ENCODE results near the gene ROM1. TPM values are rescaled to one million over a fixed set of nuclear protein-coding genes. Genes with fewer than 3 reads are reported as not detected.

The ROM1 gene
- total RNA-seq, 1 experiment from 2014 or later: 2.7 TPM

DNA sequence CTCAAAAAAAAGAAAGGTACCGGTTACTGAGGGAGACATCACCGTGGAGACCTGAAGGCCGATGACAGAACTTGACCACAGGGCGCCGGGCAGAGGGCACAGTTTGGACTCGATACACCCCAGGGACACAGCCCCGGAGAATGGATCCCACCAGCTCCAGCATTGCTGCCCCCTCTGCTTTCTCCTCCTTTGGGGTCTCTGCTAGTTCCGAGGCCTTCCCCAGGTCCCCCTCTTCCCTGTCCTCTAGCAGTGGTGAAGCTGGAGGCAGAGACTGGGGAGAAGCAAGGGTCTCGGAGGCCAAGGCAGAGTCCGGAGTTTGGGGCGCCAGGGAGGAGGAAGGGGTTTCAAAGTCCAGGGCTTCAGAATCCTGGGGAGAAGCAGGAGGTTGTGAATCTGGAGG, 34.5 kb upstream of the ROM1 start:
- Histone ChIP-seq H3K36me3 (ENCODE audit: control insufficient read depth, insufficient read depth, low read length) (peaks cover 5% of the 10 kb centered on the region; the same call in 1 of the 2 replicates), H3K9me3 (ENCODE audit: control insufficient read depth, insufficient read depth, low read depth, low read length) (no peaks in the 10 kb centered on the region), H3K27me3 (ENCODE audit: control insufficient read depth, insufficient read depth, low read length) (no peaks in the 10 kb centered on the region), H3K27ac (ENCODE audit: low read length) (no peak overlapping the region), H3K4me1 (ENCODE audit: control insufficient read depth, insufficient read depth, low read length) (peaks cover 22% of the 10 kb centered on the region), H3K4me3 (ENCODE audit: low read depth in 2 of 2, low read length in 2 of 2) (no peak overlapping the region)
- POLR2A ChIA-PET: interaction anchor here (1.3 kb wide), 1 partner anchor 13 kb away, joined by 4 read pairs; the partner anchor contains the start of gene TUT1
- BruUV-seq (replicated peaks): no TSS peak
- no peak for ATAC-seq
- in situ Hi-C loops (cut with HindIII; ENCODE audit: low pct_unique_long_range_greater_than_20kb, low sequenced_read_pairs): no loop called here
- CTCF ChIA-PET: interaction anchor here (0.7 kb wide), 1 partner anchor 1927 kb away, joined by 6 read pairs; no protein-coding TSS in a partner anchor
- DNase-seq (ENCODE audit: low read depth, low spot score): no peak
- TF ChIP-seq TCF7L2 (IDR thresholded peaks at IDR 0.05; ENCODE audit: low read depth, low read length): no peak
- TF ChIP-seq, protein P1, sequence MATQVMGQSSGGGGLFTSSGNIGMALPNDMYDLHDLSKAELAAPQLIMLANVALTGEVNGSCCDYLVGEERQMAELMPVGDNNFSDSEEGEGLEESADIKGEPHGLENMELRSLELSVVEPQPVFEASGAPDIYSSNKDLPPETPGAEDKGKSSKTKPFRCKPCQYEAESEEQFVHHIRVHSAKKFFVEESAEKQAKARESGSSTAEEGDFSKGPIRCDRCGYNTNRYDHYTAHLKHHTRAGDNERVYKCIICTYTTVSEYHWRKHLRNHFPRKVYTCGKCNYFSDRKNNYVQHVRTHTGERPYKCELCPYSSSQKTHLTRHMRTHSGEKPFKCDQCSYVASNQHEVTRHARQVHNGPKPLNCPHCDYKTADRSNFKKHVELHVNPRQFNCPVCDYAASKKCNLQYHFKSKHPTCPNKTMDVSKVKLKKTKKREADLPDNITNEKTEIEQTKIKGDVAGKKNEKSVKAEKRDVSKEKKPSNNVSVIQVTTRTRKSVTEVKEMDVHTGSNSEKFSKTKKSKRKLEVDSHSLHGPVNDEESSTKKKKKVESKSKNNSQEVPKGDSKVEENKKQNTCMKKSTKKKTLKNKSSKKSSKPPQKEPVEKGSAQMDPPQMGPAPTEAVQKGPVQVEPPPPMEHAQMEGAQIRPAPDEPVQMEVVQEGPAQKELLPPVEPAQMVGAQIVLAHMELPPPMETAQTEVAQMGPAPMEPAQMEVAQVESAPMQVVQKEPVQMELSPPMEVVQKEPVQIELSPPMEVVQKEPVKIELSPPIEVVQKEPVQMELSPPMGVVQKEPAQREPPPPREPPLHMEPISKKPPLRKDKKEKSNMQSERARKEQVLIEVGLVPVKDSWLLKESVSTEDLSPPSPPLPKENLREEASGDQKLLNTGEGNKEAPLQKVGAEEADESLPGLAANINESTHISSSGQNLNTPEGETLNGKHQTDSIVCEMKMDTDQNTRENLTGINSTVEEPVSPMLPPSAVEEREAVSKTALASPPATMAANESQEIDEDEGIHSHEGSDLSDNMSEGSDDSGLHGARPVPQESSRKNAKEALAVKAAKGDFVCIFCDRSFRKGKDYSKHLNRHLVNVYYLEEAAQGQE (IDR thresholded peaks at IDR 0.05; ENCODE audit: insufficient read depth in 1 of 2, low read depth in 2 of 2, low read length in 1 of 2): no peak
- intact Hi-C loops (cut with micrococcal nuclease; ENCODE audit: unreplicated experiment): no loop called here

DNA sequence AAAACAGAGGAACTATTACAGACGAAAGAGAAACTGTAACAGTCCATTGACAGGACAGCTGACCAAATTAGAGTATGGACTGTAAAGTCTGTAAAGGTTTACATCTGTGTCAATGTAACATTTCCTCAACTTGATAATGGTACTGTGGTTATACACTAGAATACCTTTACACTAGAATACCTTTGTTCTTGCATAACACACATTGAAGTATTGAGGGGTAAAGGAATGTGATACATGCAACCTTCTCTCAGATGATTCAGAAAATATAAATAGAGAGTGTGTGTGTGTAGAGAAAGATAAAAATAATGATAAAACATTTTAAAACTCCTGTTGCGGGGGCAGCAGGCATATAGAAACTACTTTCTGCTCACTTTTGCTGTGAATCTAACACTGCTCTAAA, 33.8 kb upstream of the ROM1 start:
- DNase-seq (ENCODE audit: low read depth, low spot score) (no peak), ATAC-seq (no peak)
- BruUV-seq (replicated peaks): no TSS peak
- TF ChIP-seq, protein P2, sequence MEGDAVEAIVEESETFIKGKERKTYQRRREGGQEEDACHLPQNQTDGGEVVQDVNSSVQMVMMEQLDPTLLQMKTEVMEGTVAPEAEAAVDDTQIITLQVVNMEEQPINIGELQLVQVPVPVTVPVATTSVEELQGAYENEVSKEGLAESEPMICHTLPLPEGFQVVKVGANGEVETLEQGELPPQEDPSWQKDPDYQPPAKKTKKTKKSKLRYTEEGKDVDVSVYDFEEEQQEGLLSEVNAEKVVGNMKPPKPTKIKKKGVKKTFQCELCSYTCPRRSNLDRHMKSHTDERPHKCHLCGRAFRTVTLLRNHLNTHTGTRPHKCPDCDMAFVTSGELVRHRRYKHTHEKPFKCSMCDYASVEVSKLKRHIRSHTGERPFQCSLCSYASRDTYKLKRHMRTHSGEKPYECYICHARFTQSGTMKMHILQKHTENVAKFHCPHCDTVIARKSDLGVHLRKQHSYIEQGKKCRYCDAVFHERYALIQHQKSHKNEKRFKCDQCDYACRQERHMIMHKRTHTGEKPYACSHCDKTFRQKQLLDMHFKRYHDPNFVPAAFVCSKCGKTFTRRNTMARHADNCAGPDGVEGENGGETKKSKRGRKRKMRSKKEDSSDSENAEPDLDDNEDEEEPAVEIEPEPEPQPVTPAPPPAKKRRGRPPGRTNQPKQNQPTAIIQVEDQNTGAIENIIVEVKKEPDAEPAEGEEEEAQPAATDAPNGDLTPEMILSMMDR (IDR thresholded peaks at IDR 0.05): no peak
- TF ChIP-seq SIN3A (IDR thresholded peaks at IDR 0.05; ENCODE audit: borderline replicate concordance, insufficient read depth, low read depth, low read length) (no peak), POLR2AphosphoS5 (IDR thresholded peaks at IDR 0.05; ENCODE audit: low read depth, low read length) (no peak), TCF7L2 (IDR thresholded peaks at IDR 0.05; ENCODE audit: low read depth, low read length) (no peak)
- TF ChIP-seq, protein P1 (IDR thresholded peaks at IDR 0.05; ENCODE audit: insufficient read depth in 1 of 2, low read depth in 2 of 2, low read length in 1 of 2): no peak
- H3K36me3 ChIP-seq (ENCODE audit: control insufficient read depth, insufficient read depth, low read length): peaks cover 5% of the 10 kb centered on the region; the same call in 1 of the 2 replicates
- no peak overlapping the region for H3K27ac ChIP-seq (ENCODE audit: low read length)
- H3K27me3 ChIP-seq (ENCODE audit: control insufficient read depth, insufficient read depth, low read length): no peaks in the 10 kb centered on the region
- in situ Hi-C loops (cut with HindIII; ENCODE audit: low pct_unique_long_range_greater_than_20kb, low sequenced_read_pairs): no loop called here
- ChIA-PET CTCF (no interaction called here), POLR2A (interaction anchor here (1.3 kb wide), 1 partner anchor 12 kb away, joined by 4 read pairs; the partner anchor contains the start of gene TUT1)
- intact Hi-C loops (cut with micrococcal nuclease; ENCODE audit: unreplicated experiment): no loop called here
- no peak overlapping the region for H3K4me3 ChIP-seq (ENCODE audit: low read depth in 2 of 2, low read length in 2 of 2)
- H3K4me1 ChIP-seq (ENCODE audit: control insufficient read depth, insufficient read depth, low read length): peaks cover 22% of the 10 kb centered on the region
- no peaks in the 10 kb centered on the region for H3K9me3 ChIP-seq (ENCODE audit: control insufficient read depth, insufficient read depth, low read depth, low read length)

All from Panc1 (cell line).